MCF 10A (cell line): Measurements from ENCODE around the gene ITGA2. TPM values are rescaled to one million over a fixed set of nuclear protein-coding genes. Genes with fewer than 3 reads are reported as not detected.
"Not testable (repeated sequence)": the region's sequence is repeated elsewhere in the genome, so short reads cannot be mapped to it uniquely, and the experiment has no call there.

Source experiments
- BruUV-seq: library from RNA; stranded (reverse); fragments of 400-500 nt; replicated peaks from 2 replicates; lab custom pipeline; 2021; lab: Mats Ljungman, UMichigan
- CTCF ChIA-PET: fragments of 300-600 bp; sonication (Branson Sonifier 250); formaldehyde crosslinking; extraction: SDS; loops from one replicate; lab custom pipeline; 2021; ENCODE audit warnings: antibody characterized with exemption, inconsistent platforms; lab: Yijun Ruan, JAX
- POLR2A ChIA-PET: fragments of 300-600, 350-650 bp; sonication (Branson Sonifier 250); formaldehyde crosslinking; extraction: SDS; loops from one replicate; lab custom pipeline; 2020; ENCODE audit warnings: antibody characterized with exemption, inconsistent platforms; lab: Yijun Ruan, JAX
- DNase-seq: peaks from one replicate; pipeline ENCODE4 v3.0.0-alpha.2; 2018; ENCODE audit not compliant: unreplicated experiment
- H3K27ac Mint-ChIP-seq: one replicate; pipeline ENCODE4 v1.8.0; 2022; ENCODE audit warnings: mild to moderate bottlenecking, low read depth, mixed read lengths; ENCODE audit not compliant: unreplicated experiment
- H3K27me3 Mint-ChIP-seq: one replicate; pipeline ENCODE4 v1.8.0; 2022; ENCODE audit warnings: mixed read lengths; ENCODE audit not compliant: insufficient read depth, unreplicated experiment
- H3K36me3 Mint-ChIP-seq: one replicate; pipeline ENCODE4 v1.8.0; 2022; ENCODE audit warnings: mild to moderate bottlenecking, moderate library complexity, mixed read lengths; ENCODE audit not compliant: insufficient read depth, unreplicated experiment
- H3K4me1 Mint-ChIP-seq: one replicate; pipeline ENCODE4 v1.8.0; 2022; ENCODE audit warnings: mixed read lengths; ENCODE audit not compliant: insufficient read depth, unreplicated experiment
- H3K4me3 Mint-ChIP-seq: one replicate; pipeline ENCODE4 v1.8.0; 2022; ENCODE audit warnings: mild to moderate bottlenecking, moderate library complexity, mixed read lengths; ENCODE audit not compliant: unreplicated experiment
- H3K9me3 Mint-ChIP-seq: one replicate; pipeline ENCODE4 v1.8.0; 2022; ENCODE audit warnings: mixed read lengths; ENCODE audit not compliant: unreplicated experiment
- intact Hi-C: fragments of 100-400 bp; cut with micrococcal nuclease; formaldehyde crosslinking; loops from 2 replicates; pipeline ENCODE4 v1.14.1; 2022
- total RNA-seq: library from RNA; stranded (reverse); gene quantifications from 2 replicates; pipeline ENCODE4 v1.2.3, GENCODE V29; 2022
- TF ChIP-seq, protein P1 (sequence below): fragments of 200-600 bp; IDR thresholded peaks from one replicate; pipeline ENCODE4 v1.8.0; 2022; ENCODE audit warnings: antibody characterized with exemption, mild to moderate bottlenecking; ENCODE audit not compliant: unreplicated experiment

ITGA2 gene
- total RNA-seq, 1 experiment from 2014 or later: 16.8 TPM

DNA sequence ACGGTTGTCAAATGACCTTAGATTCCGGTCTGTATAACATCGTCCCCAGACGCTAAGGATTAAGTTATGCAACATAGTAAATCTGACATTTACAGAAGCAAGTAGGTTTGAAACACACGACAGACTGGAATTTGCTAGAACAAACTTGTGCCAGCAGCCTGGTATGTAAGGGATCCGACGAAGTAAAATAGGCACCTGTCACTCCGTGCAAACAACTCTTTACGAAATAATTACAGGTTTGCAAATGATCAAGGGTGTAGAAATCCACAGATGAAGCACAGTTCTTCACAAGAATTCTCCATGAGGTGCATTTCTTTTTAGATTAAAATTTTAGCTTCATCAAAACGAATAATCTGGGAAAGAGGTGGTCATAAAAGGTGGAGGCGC lies 119.9 kb downstream of the ITGA2 start:
- peaks cover 22% of the 10 kb centered on the region for H3K36me3 Mint-ChIP-seq
- peak; percentile 33 for DNase-seq
- H3K27me3 Mint-ChIP-seq: no peaks in the 10 kb centered on the region
- POLR2A ChIA-PET: interaction anchor here (0.6 to 2.3 kb wide), 27 partner anchors 8 to 1348 kb away, joined by 3 to 18 read pairs (median 4); partner anchors contain the start of gene ITGA2
- CTCF ChIA-PET: interaction anchor here (0.6 to 2.3 kb wide), 5 partner anchors 10 to 1303 kb away, joined by 3 to 10 read pairs (median 5); no protein-coding TSS in a partner anchor
- TF ChIP-seq, protein P1, sequence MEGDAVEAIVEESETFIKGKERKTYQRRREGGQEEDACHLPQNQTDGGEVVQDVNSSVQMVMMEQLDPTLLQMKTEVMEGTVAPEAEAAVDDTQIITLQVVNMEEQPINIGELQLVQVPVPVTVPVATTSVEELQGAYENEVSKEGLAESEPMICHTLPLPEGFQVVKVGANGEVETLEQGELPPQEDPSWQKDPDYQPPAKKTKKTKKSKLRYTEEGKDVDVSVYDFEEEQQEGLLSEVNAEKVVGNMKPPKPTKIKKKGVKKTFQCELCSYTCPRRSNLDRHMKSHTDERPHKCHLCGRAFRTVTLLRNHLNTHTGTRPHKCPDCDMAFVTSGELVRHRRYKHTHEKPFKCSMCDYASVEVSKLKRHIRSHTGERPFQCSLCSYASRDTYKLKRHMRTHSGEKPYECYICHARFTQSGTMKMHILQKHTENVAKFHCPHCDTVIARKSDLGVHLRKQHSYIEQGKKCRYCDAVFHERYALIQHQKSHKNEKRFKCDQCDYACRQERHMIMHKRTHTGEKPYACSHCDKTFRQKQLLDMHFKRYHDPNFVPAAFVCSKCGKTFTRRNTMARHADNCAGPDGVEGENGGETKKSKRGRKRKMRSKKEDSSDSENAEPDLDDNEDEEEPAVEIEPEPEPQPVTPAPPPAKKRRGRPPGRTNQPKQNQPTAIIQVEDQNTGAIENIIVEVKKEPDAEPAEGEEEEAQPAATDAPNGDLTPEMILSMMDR: no peak
- H3K4me3 Mint-ChIP-seq: peak overlapping the region; percentile 97
- intact Hi-C loops: no loop called here
- no peaks in the 10 kb centered on the region for H3K9me3 Mint-ChIP-seq
- BruUV-seq: TSS peak; percentile 35
- H3K27ac Mint-ChIP-seq: peak overlapping the region; percentile 80
- H3K4me1 Mint-ChIP-seq: peaks cover 18% of the 10 kb centered on the region

DNA sequence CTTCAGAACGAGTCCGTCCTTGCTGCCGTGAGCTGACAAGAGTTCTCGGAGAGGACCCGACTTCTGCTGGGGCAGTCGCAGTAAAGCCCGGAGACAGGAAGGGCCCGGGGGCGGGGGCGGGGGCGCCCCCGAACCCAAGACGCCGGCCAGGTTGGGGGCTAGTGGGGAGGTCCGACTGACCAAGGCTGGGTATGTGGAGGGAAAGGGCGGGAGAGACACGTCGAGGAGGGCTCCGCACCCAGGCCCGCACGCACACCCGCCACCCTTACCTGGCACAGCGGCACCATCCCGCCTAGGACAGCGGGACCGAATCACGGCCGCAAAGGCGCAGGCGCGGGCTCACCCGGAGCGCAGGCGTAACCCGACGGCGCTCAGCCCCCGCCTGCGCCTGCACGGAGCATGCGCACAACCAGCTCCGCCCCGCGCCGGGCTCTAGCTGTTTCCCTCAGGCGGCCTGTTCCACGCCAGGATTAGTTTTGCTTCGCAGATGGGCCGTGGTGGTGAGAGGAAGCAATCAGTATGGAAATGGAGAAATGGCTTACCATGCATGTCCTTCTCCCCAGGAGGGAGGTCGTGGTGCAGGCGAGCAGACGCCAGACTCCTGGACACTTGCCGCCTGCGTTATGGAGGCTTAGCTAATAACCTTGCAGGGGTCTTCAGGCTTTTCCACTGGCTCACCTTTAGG lies 120.4 kb downstream of the ITGA2 start, which contains the start of gene MOCS2:
TSS of gene MOCS2 (minus strand) at position 315 of the 685 bp plus-strand sequence. CDS start 2,583 bp downstream, outside the sequence.
- TF ChIP-seq, protein P1: no peak
- Mint-ChIP-seq H3K4me3 (peak within 1 kb of the TSS; percentile 97), H3K36me3 (peaks cover 22% of the 10 kb centered on the region), H3K9me3 (no peaks in the 10 kb centered on the region), H3K4me1 (peaks cover 18% of the 10 kb centered on the region), H3K27ac (peak within 1 kb of the TSS; percentile 80), H3K27me3 (no peaks in the 10 kb centered on the region)
- peak; percentile 89 for DNase-seq
- intact Hi-C loops: no loop called here
- CTCF ChIA-PET: interaction anchor here (0.6 to 2.3 kb wide), 10 partner anchors 10 to 1302 kb away, joined by 3 to 10 read pairs (median 4); no protein-coding TSS in a partner anchor
- BruUV-seq: no TSS peak
- POLR2A ChIA-PET: interaction anchor here (0.6 to 2.3 kb wide), 32 partner anchors 9 to 1985 kb away, joined by 3 to 18 read pairs (median 4); partner anchors contain the start of gene ITGA2

DNA sequence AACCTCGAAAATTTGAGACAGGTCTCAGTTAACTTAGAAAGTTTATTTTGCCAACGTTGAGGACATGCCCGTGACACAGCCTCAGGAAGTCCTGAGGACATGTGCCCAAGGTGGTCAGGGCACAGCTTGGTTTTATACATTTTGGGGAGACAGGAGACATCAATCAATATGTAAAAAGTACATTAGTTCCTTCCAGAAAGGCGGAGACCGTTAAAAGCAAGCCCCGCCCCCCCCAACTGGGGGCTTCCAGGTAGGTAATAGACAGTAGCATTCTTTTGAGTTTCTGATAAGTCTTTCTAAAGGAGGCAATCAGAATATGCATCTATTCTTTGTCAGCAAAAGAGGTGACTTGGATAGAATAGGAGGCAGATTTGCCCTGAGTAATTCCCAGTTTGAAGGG lies 121.0 kb downstream of the ITGA2 start:
- H3K36me3 Mint-ChIP-seq: peaks cover 17% of the 10 kb centered on the region
- ChIA-PET POLR2A (interaction anchor here (0.6 to 2.3 kb wide), 24 partner anchors 9 to 1984 kb away, joined by 3 to 18 read pairs (median 4); partner anchors contain the start of gene ITGA2), CTCF (interaction anchor here (0.6 to 2.3 kb wide), 10 partner anchors 9 to 1621 kb away, joined by 3 to 10 read pairs (median 3); no protein-coding TSS in a partner anchor)
- H3K9me3 Mint-ChIP-seq: no peaks in the 10 kb centered on the region
- TF ChIP-seq, protein P1: no peak
- H3K4me1 Mint-ChIP-seq: peaks cover 18% of the 10 kb centered on the region
- intact Hi-C loops: no loop called here
- no peaks in the 10 kb centered on the region for H3K27me3 Mint-ChIP-seq
- H3K4me3 Mint-ChIP-seq: peak overlapping the region; percentile 97
- BruUV-seq: TSS peak; percentile 74
- peak overlapping the region; percentile 80 for H3K27ac Mint-ChIP-seq
- DNase-seq: no peak

DNA sequence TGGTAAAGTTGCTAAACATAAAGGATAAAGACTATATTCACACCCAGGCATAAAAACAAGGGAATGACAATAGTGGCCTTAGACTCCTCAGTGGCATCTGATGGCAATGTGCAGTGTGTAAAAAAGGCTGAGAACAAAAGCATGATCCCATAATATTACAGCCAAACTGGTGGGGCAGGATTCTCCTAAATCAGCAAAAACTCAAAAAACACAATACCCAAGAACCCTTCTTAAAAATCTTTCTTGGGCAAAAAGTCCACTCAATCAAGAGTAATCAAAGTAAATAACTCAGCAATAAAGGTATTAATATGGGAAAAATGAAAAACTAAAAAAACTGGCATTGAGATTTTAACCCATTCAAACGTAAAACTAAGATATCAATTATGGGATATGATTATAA lies 122.0 kb downstream of the ITGA2 start:
- TF ChIP-seq, protein P1: no peak
- no peaks in the 10 kb centered on the region for H3K9me3 Mint-ChIP-seq
- H3K36me3 Mint-ChIP-seq: peaks cover 7% of the 10 kb centered on the region
- no peak for DNase-seq
- intact Hi-C loops: no loop called here
- no peaks in the 10 kb centered on the region for H3K27me3 Mint-ChIP-seq
- peaks cover 8% of the 10 kb centered on the region for H3K4me1 Mint-ChIP-seq
- no peak overlapping the region for H3K27ac Mint-ChIP-seq
- CTCF ChIA-PET: interaction anchor here (0.8 to 2.3 kb wide), 2 partner anchors 162 to 167 kb away, joined by 3 to 8 read pairs; no protein-coding TSS in a partner anchor
- H3K4me3 Mint-ChIP-seq: peak overlapping the region; percentile 97
- POLR2A ChIA-PET: interaction anchor here (2.3 kb wide), 1 partner anchor 10 kb away, joined by 9 read pairs; no protein-coding TSS in a partner anchor
- no TSS peak for BruUV-seq

DNA sequence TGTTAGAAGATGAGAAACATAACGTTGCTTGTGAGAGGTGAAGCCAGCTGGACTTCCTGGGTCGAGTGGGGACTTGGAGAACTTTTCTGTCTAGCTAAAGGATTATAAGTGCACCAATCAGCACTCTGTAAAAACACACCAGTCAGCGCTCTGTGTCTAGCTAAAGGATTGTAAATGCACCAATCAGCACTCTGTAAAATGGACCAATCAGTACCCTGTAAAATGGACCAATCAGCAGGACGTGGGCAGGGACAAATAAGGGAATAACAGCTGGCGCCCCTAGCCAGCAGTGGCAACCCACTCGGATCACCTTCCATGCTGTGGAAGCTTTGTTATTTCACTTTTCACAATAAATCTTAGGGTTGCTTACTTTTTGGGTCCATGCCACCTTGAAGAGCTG lies 123.2 kb downstream of the ITGA2 start:
- ChIA-PET CTCF (interaction anchor here (1.0 to 1.7 kb wide), 3 partner anchors 8 to 164 kb away, joined by 5 read pairs; no protein-coding TSS in a partner anchor), POLR2A (interaction anchor here (0.7 kb wide), 2 partner anchors 282 to 1205 kb away, joined by 3 read pairs; no protein-coding TSS in a partner anchor)
- H3K27me3 Mint-ChIP-seq, DNase-seq, H3K27ac Mint-ChIP-seq, H3K4me1 Mint-ChIP-seq, H3K4me3 Mint-ChIP-seq, intact Hi-C loops, H3K36me3 Mint-ChIP-seq, BruUV-seq, H3K9me3 Mint-ChIP-seq: not testable (repeated sequence)
